Motor neuron (in vitro differentiated cells): ENCODE results near the gene ITPR1. TPM values are rescaled to one million over a fixed set of nuclear protein-coding genes. Genes with fewer than 3 reads are reported as not detected.

Source experiments
- ATAC-seq, 8 experiments: fragments of 200-7000 bp; cut with Tn5 transposase; replicated peaks in 6 of 8; 2 replicates each; pipeline ENCODE4 v1.8.0; 2021; ENCODE audit warnings: mild to moderate bottlenecking in 8 of 8, moderate library complexity in 8 of 8
- H3K27ac ChIP-seq, 2 donors: fragments of 250-450 bp; sonication (Bioruptor Pico); 2 replicates each; pipeline ENCODE4 v1.9.0; 2021; ENCODE audit warnings: antibody characterized with exemption in 2 of 2, mild to moderate bottlenecking in 2 of 2, moderate library complexity in 1 of 2
- H3K4me1 ChIP-seq, 2 donors: fragments of 250-450 bp; sonication (Bioruptor Pico); replicated peaks in 1 of 2; 2 replicates each; pipeline ENCODE4 v1.6.1; 2021; ENCODE audit warnings: antibody characterized with exemption in 2 of 2, mild to moderate bottlenecking in 2 of 2, moderate library complexity in 1 of 2
- H3K4me3 ChIP-seq, 5 donors: fragments of 250-450 bp; sonication (Bioruptor Pico); 2 replicates each; pipeline ENCODE4 v1.9.0; 2021; ENCODE audit warnings: antibody characterized with exemption in 5 of 5, mild to moderate bottlenecking in 5 of 5, moderate library complexity in 4 of 5
- WGBS, 10 experiments: fragments of 450-650 bp; shearing (Covaris generic); methylation state at CpG; one replicate each; pipeline ENCODE4 v1.0.0; 2022; 5-methylcytosine and 5-hydroxymethylcytosine counted together
- in situ Hi-C, 9 experiments: fragments of 400-800 bp; cut with MboI; loops; one replicate each; pipeline ENCODE4 v1.15.0; 2021; ENCODE audit warnings: low sequenced_read_pairs in 9 of 9, low pct_unique_long_range_greater_than_20kb in 2 of 9; ENCODE audit not compliant: unreplicated experiment in 9 of 9
- total RNA-seq, 8 experiments: library from RNA; unstranded; fragments of 300-600 nt; gene quantifications; 2 replicates each; pipeline versions ENCODE4 v1.2.3 to v1.2.4, GENCODE V29; 2022

ITPR1 gene
- total RNA-seq, 8 experiments from 2014 or later, result 2.2 to 167 (median 12.2) TPM

GRCh38 chr3:4613366-4613765 is 120.2 kb downstream of the ITPR1 start:
- Histone ChIP-seq H3K27ac (no peak overlapping the region), H3K4me1 (no peaks in the 10 kb centered on the region), H3K4me3 (no peak overlapping the region)
- in situ Hi-C loops, result no loop called here
- WGBS, 10 experiments, result 54 to 100% (median 80%) methylated on average over 1 to 3 of the region's 3 CpGs; no CpG with 5 or more reads in 1 of the 10 experiments
- peak in 1 of 8 experiments; percentile 29 for ATAC-seq

GRCh38 chr3:4614070-4614469 is 120.9 kb downstream of the ITPR1 start:
- in situ Hi-C loops, result no loop called here
- no peak for ATAC-seq
- H3K4me3 ChIP-seq, result no peak overlapping the region
- H3K27ac ChIP-seq, result no peak overlapping the region
- no peaks in the 10 kb centered on the region for H3K4me1 ChIP-seq
- 55 to 100% (median 84%) methylated on average over 1 to 5 of the region's 5 CpGs; no CpG with 5 or more reads in 1 of the 10 experiments for WGBS, 10 experiments

- no peak for ATAC-seq
- H3K4me1 ChIP-seq, result no peaks in the 10 kb centered on the region
- no peak overlapping the region for H3K27ac ChIP-seq
- in situ Hi-C loops, result no loop called here
- 40 to 100% (median 80%) methylated on average over 1 to 2 of the region's 3 CpGs; no CpG with 5 or more reads in 3 of the 10 experiments for WGBS, 10 experiments
- H3K4me3 ChIP-seq, result no peak overlapping the region
Measured at GRCh38 chr3:4614927-4615326, 121.8 kb downstream of the ITPR1 start.

- Histone ChIP-seq H3K4me1 (no peaks in the 10 kb centered on the region), H3K4me3 (no peak overlapping the region), H3K27ac (no peak overlapping the region)
- WGBS, 10 experiments, result 14 to 87% (median 55%) methylated on average over 1 to 3 of the region's 3 CpGs
- no peak for ATAC-seq
- in situ Hi-C loops, result no loop called here
Measured at GRCh38 chr3:4615750-4616149, 122.6 kb downstream of the ITPR1 start.

GRCh38 chr3:4623421-4623999 is 130.4 kb downstream of the ITPR1 start:
- Histone ChIP-seq H3K27ac (no peak overlapping the region), H3K4me3 (no peak overlapping the region), H3K4me1 (no peaks in the 10 kb centered on the region)
- in situ Hi-C loops, result no loop called here
- 10 to 85% (median 70%) methylated on average over 1 to 4 of the region's 4 CpGs; no CpG with 5 or more reads in 1 of the 10 experiments for WGBS, 10 experiments
- peak in 3 of 8 experiments; percentile 93 to 95 (median 95) for ATAC-seq

GRCh38 chr3:4627651-4628375 is 134.7 kb downstream of the ITPR1 start:
- in situ Hi-C loops, result loop anchor here in 3 of 9 experiments (25.0 kb wide), 2 partner anchors 266 to 291 kb away; no protein-coding TSS in a partner anchor
- H3K4me3 ChIP-seq, result no peak overlapping the region
- H3K27ac ChIP-seq, result no peak overlapping the region
- H3K4me1 ChIP-seq, result no peaks in the 10 kb centered on the region
- WGBS, 10 experiments, result 62 to 94% (median 85%) methylated on average over 2 to 10 of the region's 10 CpGs; no CpG with 5 or more reads in 1 of the 10 experiments
- no peak for ATAC-seq

GRCh38 chr3:4629095-4630007 is 136.2 kb downstream of the ITPR1 start:
- no peak overlapping the region for H3K27ac ChIP-seq
- in situ Hi-C loops, result loop anchor here in 7 of 9 experiments (10.0 to 25.0 kb wide), 4 partner anchors 135 to 292 kb away; partner anchors contain the start of gene ITPR1 (in 1 of the 7)
- H3K4me3 ChIP-seq, result no peak overlapping the region
- 56 to 100% (median 83%) methylated on average over 4 to 9 of the region's 9 CpGs for WGBS, 10 experiments
- H3K4me1 ChIP-seq, result no peaks in the 10 kb centered on the region
- no peak for ATAC-seq

- in situ Hi-C loops, result loop anchor here in 7 of 9 experiments (10.0 to 25.0 kb wide), 4 partner anchors 139 to 296 kb away; partner anchors contain the start of gene ITPR1 (in 1 of the 7)
- ATAC-seq, result peak in 6 of 8 experiments; percentile 37 to 80 (median 62)
- no peak overlapping the region for H3K27ac ChIP-seq
- no peak overlapping the region for H3K4me3 ChIP-seq
- H3K4me1 ChIP-seq, result no peaks in the 10 kb centered on the region
- 14 to 100% (median 54%) methylated on average over 2 to 9 of the region's 10 CpGs for WGBS, 10 experiments
Measured at GRCh38 chr3:4633078-4634004, 140.2 kb downstream of the ITPR1 start.

- in situ Hi-C loops, result loop anchor here in 7 of 9 experiments (10.0 to 25.0 kb wide), 4 partner anchors 140 to 298 kb away; partner anchors contain the start of gene ITPR1 (in 1 of the 7)
- WGBS, 10 experiments, result 20 to 91% (median 74%) methylated on average over 1 to 6 of the region's 6 CpGs; no CpG with 5 or more reads in 4 of the 10 experiments
- ATAC-seq, result no peak
- H3K4me1 ChIP-seq, result no peaks in the 10 kb centered on the region
- no peak overlapping the region for H3K4me3 ChIP-seq
- no peak overlapping the region for H3K27ac ChIP-seq
Measured at GRCh38 chr3:4634894-4635293, 141.7 kb downstream of the ITPR1 start.

GRCh38 chr3:4637265-4637664 is 144.1 kb downstream of the ITPR1 start:
- no peak for ATAC-seq
- H3K4me3 ChIP-seq, result no peak overlapping the region
- H3K4me1 ChIP-seq, result no peaks in the 10 kb centered on the region
- no peak overlapping the region for H3K27ac ChIP-seq
- WGBS, 10 experiments, result 49 to 100% (median 60%) methylated on average over 1 to 2 of the region's 2 CpGs; no CpG with 5 or more reads in 3 of the 10 experiments
- in situ Hi-C loops, result loop anchor here in 7 of 9 experiments (10.0 to 25.0 kb wide), 4 partner anchors 142 to 300 kb away; partner anchors contain the start of gene ITPR1 (in 1 of the 7)

GRCh38 chr3:4641863-4642563 is 148.9 kb downstream of the ITPR1 start:
- 61 to 100% (median 98%) methylated on average over 1 to 7 of the region's 9 CpGs; no CpG with 5 or more reads in 1 of the 10 experiments for WGBS, 10 experiments
- in situ Hi-C loops, result loop anchor here in 3 of 9 experiments (25.0 kb wide), 2 partner anchors 280 to 305 kb away; no protein-coding TSS in a partner anchor
- no peak overlapping the region for H3K27ac ChIP-seq
- no peaks in the 10 kb centered on the region for H3K4me1 ChIP-seq
- ATAC-seq, result no peak
- H3K4me3 ChIP-seq, result no peak overlapping the region
